ENCODE results near the gene TASOR.
A peak's percentile ranks its signal among the peaks of the same experiment; 100 is the strongest.

Gene TASOR

DNA sequence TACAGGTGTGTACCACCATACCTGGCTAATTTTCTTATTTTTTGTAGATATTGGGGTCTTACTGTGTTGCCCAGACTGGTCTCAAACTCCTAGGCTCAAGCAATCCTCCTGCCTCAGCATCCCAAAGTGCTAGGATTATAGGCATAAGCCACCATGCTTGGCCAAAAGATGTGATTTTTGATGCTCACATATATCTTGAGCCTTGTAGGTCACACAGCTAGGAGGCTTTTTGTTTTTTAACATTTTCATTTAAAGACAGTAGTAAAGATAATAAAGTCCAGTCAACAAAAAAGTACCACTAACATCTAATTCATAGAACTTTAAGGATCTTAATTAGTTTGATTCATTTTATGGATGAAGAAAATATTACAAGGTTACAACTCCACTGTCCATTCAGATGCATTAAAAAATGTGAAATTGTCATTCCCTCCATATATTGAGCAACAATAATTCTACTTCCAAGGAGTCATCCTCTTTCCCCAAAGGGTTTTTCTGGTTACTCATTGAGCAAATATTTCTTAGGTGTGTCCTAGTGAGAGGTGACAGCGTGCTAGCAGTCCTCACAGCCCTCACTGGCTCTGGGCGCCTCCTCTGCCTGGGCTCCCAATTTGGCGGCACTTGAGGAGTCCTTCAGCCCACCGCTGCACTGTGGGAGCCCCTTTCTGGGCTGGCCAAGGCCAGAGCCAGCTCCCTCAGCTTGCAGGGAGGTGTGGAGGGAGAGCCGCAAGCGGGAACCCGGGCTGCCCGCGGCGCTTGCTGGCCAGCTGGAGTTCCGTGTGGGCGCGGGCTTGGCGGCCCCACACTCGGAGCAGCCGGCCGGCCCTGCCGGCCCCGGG lies 8.3 kb upstream of the TASOR start:
- Histone ChIP-seq H3K9me3 (ENCODE audit: low read depth, low read length) (no peaks in the 10 kb centered on the region), H3K9ac (ENCODE audit: insufficient read length) (no peak overlapping the region), H3K4me3 (no peak overlapping the region), H3K36me3 (ENCODE audit: insufficient read depth, low read length) (no peaks in the 10 kb centered on the region), H3K27ac (no peak overlapping the region)
- no peak for DNase-seq (ENCODE audit: low read depth, low spot score)
- no peak for TF ChIP-seq POLR2AphosphoS5 (IDR thresholded peaks at IDR 0.05; ENCODE audit: borderline replicate concordance, low read depth, low read length)
- TF ChIP-seq EZH2 (IDR thresholded peaks at IDR 0.05) = no peak
- no peak for TF ChIP-seq FOXP2 (optimal IDR thresholded peaks at IDR 0.05; ENCODE audit: control extremely low read depth, extremely low read length, insufficient read depth)

DNA sequence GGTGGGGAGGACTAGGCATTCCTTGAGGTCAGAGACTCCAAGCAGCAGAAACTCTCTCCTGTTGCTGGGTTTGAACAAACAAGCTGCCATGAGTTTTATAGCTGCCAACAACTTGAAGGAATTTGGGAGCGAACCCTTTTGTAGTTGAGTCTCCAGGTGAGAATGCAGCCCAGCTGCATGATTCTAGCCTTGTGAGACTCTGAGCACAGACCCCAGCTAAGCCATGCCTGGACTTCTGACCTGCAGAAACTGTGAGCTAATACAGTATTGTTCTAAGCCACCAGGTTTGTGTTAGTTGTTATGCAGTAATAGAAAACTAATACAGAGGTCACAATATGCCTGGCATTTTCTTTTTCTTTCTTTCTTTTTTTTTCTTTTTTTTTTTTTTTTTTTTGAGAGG lies 6.2 kb upstream of the TASOR start:
- no peak for TF ChIP-seq POLR2AphosphoS5 (IDR thresholded peaks at IDR 0.05; ENCODE audit: borderline replicate concordance, low read depth, low read length)
- no peak for TF ChIP-seq EZH2 (IDR thresholded peaks at IDR 0.05)
- TF ChIP-seq FOXP2 (optimal IDR thresholded peaks at IDR 0.05; ENCODE audit: control extremely low read depth, extremely low read length, insufficient read depth) = no peak
- Histone ChIP-seq H3K9ac (ENCODE audit: insufficient read length) (no peak overlapping the region), H3K27ac (no peak overlapping the region), H3K9me3 (ENCODE audit: low read depth, low read length) (no peaks in the 10 kb centered on the region), H3K36me3 (ENCODE audit: insufficient read depth, low read length) (no peaks in the 10 kb centered on the region), H3K4me3 (no peak overlapping the region)
- DNase-seq (ENCODE audit: low read depth, low spot score) = no peak

DNA sequence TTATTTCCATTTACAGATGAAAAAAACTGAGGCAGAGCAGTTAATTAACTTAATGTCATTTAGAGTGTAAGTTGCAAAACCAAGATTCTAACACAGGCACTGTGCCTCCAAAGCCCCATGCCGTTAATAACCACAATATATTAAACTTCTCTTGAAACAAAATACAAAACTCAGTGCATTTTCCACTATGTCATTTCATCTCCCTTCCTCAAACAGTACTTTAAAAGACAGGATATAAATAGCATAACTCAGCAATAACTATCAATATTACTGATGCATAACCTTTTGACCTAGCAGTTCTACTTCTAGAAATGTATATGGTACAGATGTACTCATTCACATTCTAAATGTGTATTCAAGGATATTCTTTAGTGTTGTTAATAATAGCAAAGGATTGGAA lies 5.1 kb upstream of the TASOR start:
- DNase-seq (ENCODE audit: low read depth, low spot score) = no peak
- Histone ChIP-seq H3K9me3 (ENCODE audit: low read depth, low read length) (peaks cover 4% of the 10 kb centered on the region; the same call in 1 of the 2 replicates), H3K27ac (no peak overlapping the region), H3K36me3 (ENCODE audit: insufficient read depth, low read length) (no peaks in the 10 kb centered on the region), H3K4me3 (no peak overlapping the region), H3K9ac (ENCODE audit: insufficient read length) (no peak overlapping the region)
- no peak for TF ChIP-seq EZH2 (IDR thresholded peaks at IDR 0.05)

DNA sequence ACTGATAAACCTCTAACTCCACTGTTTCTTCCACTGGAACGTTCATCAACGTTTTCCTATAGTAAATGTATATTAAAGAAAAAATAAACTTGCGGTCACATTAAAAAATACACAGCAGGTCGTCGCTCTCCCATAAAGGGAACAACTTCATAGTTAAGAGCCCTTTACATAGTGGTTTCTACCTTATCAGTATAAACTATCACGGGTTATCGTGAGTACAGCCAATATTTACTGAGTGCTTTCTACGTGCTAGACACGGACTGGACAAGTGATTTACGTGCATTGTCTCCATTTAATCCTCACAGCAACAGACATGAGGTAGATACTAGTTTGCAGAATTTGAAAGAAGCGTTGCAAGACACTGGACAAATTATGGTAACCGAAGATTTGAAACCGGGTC lies 964 bp upstream of the TASOR start:
- no peak for TF ChIP-seq POLR2AphosphoS5 (IDR thresholded peaks at IDR 0.05; ENCODE audit: borderline replicate concordance, low read depth, low read length)
- Histone ChIP-seq H3K9ac (ENCODE audit: insufficient read length) (no peak overlapping the region), H3K4me3 (no peak overlapping the region), H3K27ac (no peak overlapping the region), H3K9me3 (ENCODE audit: low read depth, low read length) (peaks cover 4% of the 10 kb centered on the region; the same call in 1 of the 2 replicates), H3K36me3 (ENCODE audit: insufficient read depth, low read length) (peaks cover 22% of the 10 kb centered on the region)
- no peak for DNase-seq (ENCODE audit: low read depth, low spot score)

DNA sequence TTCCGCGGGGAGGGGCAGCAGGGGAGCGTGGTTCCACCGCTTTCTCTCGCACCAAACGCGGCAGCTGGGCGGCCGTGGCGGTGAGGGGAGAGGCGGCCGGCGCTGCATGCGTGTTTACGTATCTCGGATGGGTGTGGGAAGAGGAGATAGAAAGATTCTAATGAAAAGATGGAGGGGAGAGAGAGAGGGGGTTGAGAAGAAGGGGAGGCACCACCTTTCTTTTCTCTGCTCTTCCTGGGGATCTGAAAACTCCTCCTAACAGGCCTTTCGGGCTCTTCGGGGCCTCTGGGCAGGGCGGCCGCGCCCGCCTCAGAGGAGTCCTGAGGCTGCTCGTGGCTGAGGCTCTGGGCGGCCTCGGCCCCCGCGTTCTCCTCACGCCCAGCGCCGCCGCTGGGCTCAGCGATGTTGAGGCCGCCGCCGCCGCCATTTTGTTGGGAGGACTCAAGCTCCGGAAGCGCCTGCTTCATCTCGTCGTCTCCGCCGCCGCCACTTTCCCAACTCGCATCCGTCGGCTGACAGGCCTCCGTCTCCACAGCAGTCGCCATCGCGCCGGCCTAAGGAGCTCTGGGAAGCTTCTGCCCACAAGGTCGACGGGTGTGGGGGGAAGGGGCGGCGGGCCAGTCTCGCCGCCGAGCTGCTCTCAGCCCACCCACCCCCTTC lies 473 bp downstream of the TASOR start:
- peak overlapping the region; percentile 93 for H3K27ac ChIP-seq
- TF ChIP-seq EZH2 (IDR thresholded peaks at IDR 0.05) (no peak), POLR2AphosphoS5 (IDR thresholded peaks at IDR 0.05; ENCODE audit: borderline replicate concordance, low read depth, low read length) (peak; percentile 64; the same call in 1 of the 2 replicates), FOXP2 (optimal IDR thresholded peaks at IDR 0.05; ENCODE audit: control extremely low read depth, extremely low read length, insufficient read depth) (no peak)
- H3K4me3 ChIP-seq = peak overlapping the region; percentile 84
- H3K9ac ChIP-seq (ENCODE audit: insufficient read length) = peak overlapping the region; percentile 87
- DNase-seq (ENCODE audit: low read depth, low spot score) = no peak
- peaks cover 4% of the 10 kb centered on the region; the same call in 1 of the 2 replicates for H3K9me3 ChIP-seq (ENCODE audit: low read depth, low read length)
- H3K36me3 ChIP-seq (ENCODE audit: insufficient read depth, low read length) = peaks cover 23% of the 10 kb centered on the region

DNA sequence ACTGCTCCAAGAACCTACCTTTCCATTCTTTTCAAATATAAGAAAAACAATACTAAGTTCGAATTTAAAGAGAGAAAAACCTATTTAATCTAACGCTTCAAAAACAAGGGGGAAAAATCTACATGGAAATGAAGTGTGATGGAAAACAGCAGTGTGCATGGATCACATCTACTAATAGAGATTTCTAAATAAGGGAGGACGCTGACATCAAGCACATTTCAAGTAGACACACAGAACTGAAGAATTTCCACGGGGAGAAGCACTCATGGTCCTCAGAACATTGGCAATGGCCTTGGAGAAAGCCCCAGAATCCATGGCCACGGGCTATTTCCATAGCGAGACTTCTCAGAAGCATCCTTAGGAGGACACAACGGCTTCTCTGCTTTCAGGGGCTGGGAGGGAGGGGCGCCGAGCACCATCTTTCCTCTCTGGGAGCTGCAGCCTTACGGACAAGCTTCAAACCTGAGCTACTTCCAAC lies 1.0 kb downstream of the TASOR start:
- Histone ChIP-seq H3K36me3 (ENCODE audit: insufficient read depth, low read length) (peaks cover 23% of the 10 kb centered on the region), H3K9me3 (ENCODE audit: low read depth, low read length) (peaks cover 4% of the 10 kb centered on the region; the same call in 1 of the 2 replicates)
- TF ChIP-seq EZH2 (IDR thresholded peaks at IDR 0.05) (no peak), FOXP2 (optimal IDR thresholded peaks at IDR 0.05; ENCODE audit: control extremely low read depth, extremely low read length, insufficient read depth) (no peak), POLR2AphosphoS5 (IDR thresholded peaks at IDR 0.05; ENCODE audit: borderline replicate concordance, low read depth, low read length) (no peak)

DNA sequence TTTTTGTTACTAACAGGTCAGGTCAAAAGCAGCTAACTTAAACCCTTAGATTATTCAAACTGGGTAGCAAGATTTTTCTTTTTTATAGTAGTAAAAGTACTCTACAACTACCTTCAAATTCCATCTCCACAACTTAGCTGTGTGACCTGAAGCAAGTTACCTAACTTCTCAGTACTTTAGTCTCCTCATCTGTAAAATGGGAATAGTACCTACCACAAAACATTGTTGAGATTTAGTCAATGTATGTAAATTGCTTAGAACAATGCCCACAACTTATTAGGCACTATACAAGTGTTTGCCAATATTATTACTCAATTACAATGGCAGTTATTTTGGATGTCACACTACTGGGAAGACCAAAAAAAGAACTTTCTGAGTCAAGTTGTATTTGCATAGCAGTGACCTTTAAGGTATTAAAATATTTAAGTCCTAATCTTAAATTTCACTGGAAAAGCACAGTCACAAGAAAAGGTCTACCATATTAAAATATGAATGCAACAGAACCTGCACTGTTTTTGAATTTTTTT lies 2.9 kb downstream of the TASOR start:
- H3K9ac ChIP-seq (ENCODE audit: insufficient read length) = no peak overlapping the region
- H3K36me3 ChIP-seq (ENCODE audit: insufficient read depth, low read length) = peaks cover 23% of the 10 kb centered on the region
- TF ChIP-seq EZH2 (IDR thresholded peaks at IDR 0.05) = no peak
- TF ChIP-seq POLR2AphosphoS5 (IDR thresholded peaks at IDR 0.05; ENCODE audit: borderline replicate concordance, low read depth, low read length) = no peak
- TF ChIP-seq FOXP2 (optimal IDR thresholded peaks at IDR 0.05; ENCODE audit: control extremely low read depth, extremely low read length, insufficient read depth) = no peak
- no peak for DNase-seq (ENCODE audit: low read depth, low spot score)
- H3K4me3 ChIP-seq = 0 out of 2 replicates have a peak overlapping the region, but pooled peaks have one; percentile 25
- no peak overlapping the region for H3K27ac ChIP-seq
- H3K9me3 ChIP-seq (ENCODE audit: low read depth, low read length) = peaks cover 4% of the 10 kb centered on the region; the same call in 1 of the 2 replicates

More for the DNA sequence above, 1.0 kb downstream of the TASOR start:
- peak overlapping the region; percentile 93 for H3K27ac ChIP-seq
- DNase-seq (ENCODE audit: low read depth, low spot score) = no peak
- H3K9ac ChIP-seq (ENCODE audit: insufficient read length) = peak overlapping the region; percentile 87
- peak overlapping the region; percentile 84 for H3K4me3 ChIP-seq

DNA sequence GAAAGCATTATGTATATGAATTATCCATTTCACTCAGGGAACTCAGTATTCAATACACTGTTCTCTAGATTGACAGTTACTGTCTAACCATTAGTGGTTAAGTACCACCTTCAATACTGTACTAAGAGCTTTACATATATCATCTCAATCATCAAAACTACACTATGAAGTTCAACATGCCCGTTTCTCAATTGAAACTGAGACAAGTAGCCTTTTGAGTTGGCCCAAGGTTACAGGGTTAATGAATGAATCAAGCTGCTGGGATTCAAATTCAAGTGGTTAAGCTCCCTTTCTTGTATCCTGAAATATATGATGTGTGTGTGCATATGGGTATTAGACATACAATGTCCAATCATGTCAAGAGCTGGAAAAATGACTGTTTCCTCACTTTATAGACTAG lies 5.8 kb downstream of the TASOR start:
- no peaks in the 10 kb centered on the region for H3K9me3 ChIP-seq (ENCODE audit: low read depth, low read length)
- DNase-seq (ENCODE audit: low read depth, low spot score) = no peak
- peaks cover 23% of the 10 kb centered on the region for H3K36me3 ChIP-seq (ENCODE audit: insufficient read depth, low read length)
- no peak overlapping the region for H3K4me3 ChIP-seq
- H3K27ac ChIP-seq = no peak overlapping the region
- no peak for TF ChIP-seq FOXP2 (optimal IDR thresholded peaks at IDR 0.05; ENCODE audit: control extremely low read depth, extremely low read length, insufficient read depth)
- TF ChIP-seq EZH2 (IDR thresholded peaks at IDR 0.05) = no peak
- no peak for TF ChIP-seq POLR2AphosphoS5 (IDR thresholded peaks at IDR 0.05; ENCODE audit: borderline replicate concordance, low read depth, low read length)
- no peak overlapping the region for H3K9ac ChIP-seq (ENCODE audit: insufficient read length)
